ENCODE measurements around the gene CLBA1. TPM values are rescaled to one million over a fixed set of nuclear protein-coding genes. Genes with fewer than 3 reads are reported as not detected.

Gene CLBA1
- total and polyA plus RNA-seq, 9 of the 15 experiments (the other 6 are each of a cell fraction or from before 2014, with no cell fraction given), result 0.04 to 3.9 (median 2.6) TPM

DNA sequence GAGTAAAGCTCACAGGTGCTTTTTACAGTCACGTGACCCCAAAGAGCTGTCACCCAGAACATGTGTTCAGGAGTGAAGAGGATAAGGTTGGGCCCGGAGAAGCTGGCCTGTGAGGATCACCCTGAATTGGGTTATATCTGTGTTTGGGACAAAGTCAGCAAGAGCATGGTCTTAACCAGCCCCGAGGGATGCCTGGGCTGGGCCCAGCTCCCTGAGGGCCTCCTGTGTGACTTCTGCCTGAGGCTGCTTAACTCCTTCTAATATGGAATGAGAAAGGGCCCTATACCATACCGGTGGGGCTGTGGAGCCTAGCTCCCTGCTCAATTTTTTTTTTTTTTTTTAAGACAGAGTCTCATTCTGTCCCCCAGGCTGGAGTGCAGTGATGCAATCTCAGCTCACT is 32.8 kb downstream of the CLBA1 start:
- no peak overlapping the region for H3K27ac ChIP-seq (ENCODE audit: extremely low read depth, low read depth, low read length)
- ATAC-seq (no peak), DNase-seq (ENCODE audit: extremely low read depth in 1 of 4, low spot score in 3 of 4) (no peak), FAIRE-seq (no peak)
- no peak overlapping the region; a peak in 1 of 4 replicates for H3K9ac ChIP-seq (ENCODE audit: insufficient read depth in 1 of 2, low read depth in 2 of 2, low read length in 2 of 2)
- peaks cover 39% of the 10 kb centered on the region for H4K20me1 ChIP-seq (replicated peaks; ENCODE audit: control insufficient read depth, insufficient read depth, low read length)
- H3K4me2 ChIP-seq (ENCODE audit: insufficient read depth, low read length), result peak overlapping the region; percentile 37
- H2AFZ ChIP-seq (ENCODE audit: low read depth, low read length), result no peak overlapping the region
- 55% methylated on average over 4 of the region's 4 CpGs for WGBS (ENCODE audit: insufficient coverage, low coverage, missing lambda C conversion rate)
- BruUV-seq (replicated peaks), result no TSS peak
- peaks cover 37 to 40% of the 10 kb centered on the region in 2 experiments for H3K4me1 ChIP-seq (replicated peaks in 1 of 2; ENCODE audit: control insufficient read depth in 2 of 2, insufficient read depth in 2 of 2, low read length in 2 of 2)
- ChIA-PET CTCF (ENCODE audit: low intra/inter-chr PET ratio) (interaction anchor here (0.6 kb wide), 1 partner anchor 125 kb away, joined by 6 read pairs; no protein-coding TSS in a partner anchor), POLR2A (interaction anchor here (0.7 to 2.9 kb wide), 5 partner anchors 8 to 52 kb away, joined by 3 to 16 read pairs (median 7); no protein-coding TSS in a partner anchor)
- peaks cover 4% of the 10 kb centered on the region for H3K9me1 ChIP-seq (ENCODE audit: control insufficient read depth, insufficient read depth, low read length)
- peaks cover 87% of the 10 kb centered on the region for H3K79me2 ChIP-seq (ENCODE audit: control insufficient read depth, insufficient read depth, low read length)
- in situ Hi-C loops (cut with MboI), result no loop called here
- intact Hi-C loops (cut with micrococcal nuclease), result loop anchor here (5.0 kb wide), 1 partner anchor 41 kb away; the partner anchor contains the start of gene AHNAK2
- H3K4me3 ChIP-seq, result no peak overlapping the region; the same call in 1 of the 2 replicates
- H3K27me3 ChIP-seq (ENCODE audit: control insufficient read depth in 2 of 2, insufficient read depth in 2 of 2, low read length in 2 of 2), result no peaks in the 10 kb centered on the region
- H3K36me3 ChIP-seq (ENCODE audit: control insufficient read depth, insufficient read depth, low read length), result peaks cover 27% of the 10 kb centered on the region; the same call in 2 of the 3 replicates
- no peaks in the 10 kb centered on the region for H3K9me3 ChIP-seq (replicated peaks; ENCODE audit: control insufficient read depth, insufficient read depth, low read depth, low read length)
- TF ChIP-seq, protein P1, sequence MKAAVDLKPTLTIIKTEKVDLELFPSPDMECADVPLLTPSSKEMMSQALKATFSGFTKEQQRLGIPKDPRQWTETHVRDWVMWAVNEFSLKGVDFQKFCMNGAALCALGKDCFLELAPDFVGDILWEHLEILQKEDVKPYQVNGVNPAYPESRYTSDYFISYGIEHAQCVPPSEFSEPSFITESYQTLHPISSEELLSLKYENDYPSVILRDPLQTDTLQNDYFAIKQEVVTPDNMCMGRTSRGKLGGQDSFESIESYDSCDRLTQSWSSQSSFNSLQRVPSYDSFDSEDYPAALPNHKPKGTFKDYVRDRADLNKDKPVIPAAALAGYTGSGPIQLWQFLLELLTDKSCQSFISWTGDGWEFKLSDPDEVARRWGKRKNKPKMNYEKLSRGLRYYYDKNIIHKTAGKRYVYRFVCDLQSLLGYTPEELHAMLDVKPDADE (conservative IDR thresholded peaks at IDR 0.05; ENCODE audit: control insufficient read depth, low read depth, low read length), result no peak
- TF ChIP-seq MCM5 (IDR thresholded peaks at IDR 0.05; ENCODE audit: low read depth), result no peak
- TF ChIP-seq ZBTB8A (IDR thresholded peaks at IDR 0.05; ENCODE audit: partially characterized antibody), result no peak
- no peak for TF ChIP-seq PHF20 (IDR thresholded peaks at IDR 0.05; ENCODE audit: partially characterized antibody)
- TF ChIP-seq ZNF311 (CRISPR knock-in tag; IDR thresholded peaks at IDR 0.05), result no peak
- no peak for TF ChIP-seq ESRRB (CRISPR knock-in tag; IDR thresholded peaks at IDR 0.05; ENCODE audit: borderline replicate concordance)
- TF ChIP-seq RHOXF2B (CRISPR knock-in tag; conservative IDR thresholded peaks at IDR 0.05), result no peak
- TF ChIP-seq PYGO2 (tag; IDR thresholded peaks at IDR 0.05), result no peak
- TF ChIP-seq KAT7 (CRISPR knock-in tag; IDR thresholded peaks at IDR 0.05; ENCODE audit: borderline replicate concordance), result no peak
- TF ChIP-seq ZNF124 (CRISPR knock-in tag; IDR thresholded peaks at IDR 0.05), result no peak

All from K562 (cell line).